Measurements from ENCODE around the gene PDE6C.

The PDE6C gene

DNA sequence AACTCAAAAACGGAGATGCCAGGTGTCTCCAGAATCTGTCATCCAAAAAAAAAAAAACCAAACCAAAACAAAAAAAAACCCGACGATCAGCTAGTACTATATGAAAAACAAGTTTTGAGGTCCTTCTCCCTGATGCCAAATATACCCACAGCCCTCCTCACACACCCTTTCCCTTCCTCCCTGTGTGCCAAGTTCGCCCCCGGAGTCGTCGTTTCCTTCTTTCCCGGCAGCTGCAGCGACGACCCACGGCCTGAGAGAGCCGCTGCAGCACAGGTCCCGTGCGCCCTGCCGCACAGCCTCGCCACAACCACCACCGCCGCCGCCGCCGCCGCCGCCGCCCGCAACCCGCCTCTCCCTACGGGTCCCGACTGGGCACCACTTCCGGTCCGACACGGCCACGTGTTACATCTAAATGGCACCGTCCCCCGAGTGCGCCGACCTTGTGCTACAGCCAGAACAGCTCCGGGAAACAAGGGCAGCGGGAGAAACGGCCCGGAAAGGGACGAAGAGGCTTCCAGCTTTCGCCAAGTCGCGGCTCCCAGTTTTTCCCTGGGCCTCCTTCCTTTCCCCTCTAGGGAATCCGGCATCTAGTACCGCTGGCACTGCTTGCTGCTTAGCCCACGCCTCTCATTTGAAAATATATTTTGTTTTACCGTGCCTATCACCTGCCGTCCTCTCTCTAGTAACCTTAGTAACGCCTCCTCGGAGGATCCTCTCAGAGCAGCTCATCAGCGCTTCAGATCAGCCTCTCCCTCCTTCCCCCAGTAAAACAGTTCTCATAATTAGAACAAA lies 90.1 kb downstream of the PDE6C start, which contains the start of gene FRA10AC1:
FRA10AC1 (minus strand) TSS at position 383 of the 792 bp plus-strand sequence. CDS start 2,486 bp downstream, outside the sequence.
- Histone ChIP-seq H3K4me3 (ENCODE audit: low read depth in 1 of 2, low read length in 1 of 2) (peak within 1 kb of the TSS; percentile 76 to 77), H3K4me1 (ENCODE audit: control insufficient read depth in 1 of 2, insufficient read depth in 1 of 2, low read depth in 1 of 2, low read length in 1 of 2) (peaks cover 17 to 18% of the 10 kb centered on the region in 2 experiments), H3K36me3 (peaks cover 13% of the 10 kb centered on the region), H3K9me3 (no peaks in the 10 kb centered on the region), H3K27me3 (peaks cover 18% of the 10 kb centered on the region), H3K27ac (peak within 1 kb of the TSS; percentile 71)
- TF ChIP-seq, protein P1, sequence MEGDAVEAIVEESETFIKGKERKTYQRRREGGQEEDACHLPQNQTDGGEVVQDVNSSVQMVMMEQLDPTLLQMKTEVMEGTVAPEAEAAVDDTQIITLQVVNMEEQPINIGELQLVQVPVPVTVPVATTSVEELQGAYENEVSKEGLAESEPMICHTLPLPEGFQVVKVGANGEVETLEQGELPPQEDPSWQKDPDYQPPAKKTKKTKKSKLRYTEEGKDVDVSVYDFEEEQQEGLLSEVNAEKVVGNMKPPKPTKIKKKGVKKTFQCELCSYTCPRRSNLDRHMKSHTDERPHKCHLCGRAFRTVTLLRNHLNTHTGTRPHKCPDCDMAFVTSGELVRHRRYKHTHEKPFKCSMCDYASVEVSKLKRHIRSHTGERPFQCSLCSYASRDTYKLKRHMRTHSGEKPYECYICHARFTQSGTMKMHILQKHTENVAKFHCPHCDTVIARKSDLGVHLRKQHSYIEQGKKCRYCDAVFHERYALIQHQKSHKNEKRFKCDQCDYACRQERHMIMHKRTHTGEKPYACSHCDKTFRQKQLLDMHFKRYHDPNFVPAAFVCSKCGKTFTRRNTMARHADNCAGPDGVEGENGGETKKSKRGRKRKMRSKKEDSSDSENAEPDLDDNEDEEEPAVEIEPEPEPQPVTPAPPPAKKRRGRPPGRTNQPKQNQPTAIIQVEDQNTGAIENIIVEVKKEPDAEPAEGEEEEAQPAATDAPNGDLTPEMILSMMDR (IDR thresholded peaks at IDR 0.05): peak; percentile 68

DNA sequence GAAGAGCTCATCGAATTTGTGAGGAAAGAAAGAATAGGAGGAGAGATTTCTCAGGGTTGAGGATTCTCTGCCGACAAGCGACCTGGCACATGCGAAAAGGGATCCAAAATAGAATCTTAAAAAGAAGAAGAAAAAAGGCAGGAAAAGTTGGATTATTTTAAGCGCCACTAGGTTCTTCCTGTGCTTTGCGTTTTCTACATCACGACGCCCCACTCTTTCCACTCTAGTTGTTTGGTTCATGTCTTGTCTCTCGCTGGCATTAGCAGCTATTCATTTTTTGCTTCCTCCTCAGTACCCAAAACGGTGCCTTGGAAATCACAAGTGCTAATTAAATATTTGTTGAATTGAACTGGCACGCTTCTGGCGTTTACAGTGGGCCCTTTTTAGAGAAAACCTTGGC lies 90.7 kb downstream of the PDE6C start:
- Histone ChIP-seq H3K9me3 (no peaks in the 10 kb centered on the region), H3K4me1 (ENCODE audit: control insufficient read depth in 1 of 2, insufficient read depth in 1 of 2, low read depth in 1 of 2, low read length in 1 of 2) (peaks cover 17 to 18% of the 10 kb centered on the region in 2 experiments), H3K4me3 (ENCODE audit: low read depth in 1 of 2, low read length in 1 of 2) (peak overlapping the region; percentile 76 to 77), H3K27ac (peak overlapping the region; percentile 71), H3K36me3 (peaks cover 10% of the 10 kb centered on the region), H3K27me3 (peaks cover 23% of the 10 kb centered on the region)
- TF ChIP-seq, protein P1 (IDR thresholded peaks at IDR 0.05): no peak

DNA sequence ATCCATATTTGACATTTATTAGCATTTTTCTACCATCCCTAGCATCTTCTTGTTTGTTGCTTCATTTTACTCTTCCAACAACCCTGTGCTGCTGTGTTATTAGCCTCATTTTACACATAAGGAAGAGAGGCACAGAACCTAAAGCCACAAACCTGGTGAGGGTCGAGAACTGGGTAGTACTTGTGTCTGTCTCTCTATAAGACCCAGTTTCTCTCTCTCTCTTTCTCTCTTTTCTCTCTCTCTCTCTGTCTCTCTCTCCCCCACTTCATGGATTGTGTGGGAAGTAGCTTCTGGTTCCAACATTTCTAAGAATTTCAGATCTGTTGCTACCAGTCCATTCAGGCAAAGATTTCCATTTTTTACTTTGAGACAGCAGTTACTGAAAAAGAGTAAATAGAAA lies 91.5 kb downstream of the PDE6C start:
- no peaks in the 10 kb centered on the region for H3K9me3 ChIP-seq
- H3K27ac ChIP-seq: no peak overlapping the region
- no peak overlapping the region for H3K4me3 ChIP-seq (ENCODE audit: low read depth in 1 of 2, low read length in 1 of 2)
- H3K36me3 ChIP-seq: peaks cover 7% of the 10 kb centered on the region
- TF ChIP-seq, protein P1 (IDR thresholded peaks at IDR 0.05): no peak
- peaks cover 17 to 18% of the 10 kb centered on the region in 2 experiments for H3K4me1 ChIP-seq (ENCODE audit: control insufficient read depth in 1 of 2, insufficient read depth in 1 of 2, low read depth in 1 of 2, low read length in 1 of 2)
- peaks cover 23% of the 10 kb centered on the region for H3K27me3 ChIP-seq

DNA sequence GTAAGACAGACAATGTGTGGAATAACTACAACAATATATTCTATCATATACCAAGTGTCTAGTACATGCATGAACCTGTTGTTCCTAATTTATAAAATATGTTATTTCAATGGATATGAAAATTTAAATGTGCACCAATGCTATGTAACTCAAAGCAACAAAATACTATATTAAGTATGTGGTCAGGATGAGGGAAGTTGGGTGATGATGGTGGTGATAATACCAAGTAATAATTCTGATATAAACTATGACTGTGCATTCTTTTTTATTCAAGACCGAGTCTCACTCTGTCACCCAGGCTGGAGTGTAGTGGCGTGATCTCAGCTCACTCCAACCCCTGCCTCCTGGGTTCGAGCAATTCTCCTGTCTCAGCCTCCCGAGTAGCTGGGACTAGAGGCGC lies 92.1 kb downstream of the PDE6C start:
- no peak overlapping the region for H3K27ac ChIP-seq
- H3K9me3 ChIP-seq: no peaks in the 10 kb centered on the region
- TF ChIP-seq, protein P1 (IDR thresholded peaks at IDR 0.05): no peak
- H3K4me3 ChIP-seq (ENCODE audit: low read depth in 1 of 2, low read length in 1 of 2): no peak overlapping the region
- H3K27me3 ChIP-seq: peaks cover 23% of the 10 kb centered on the region
- H3K36me3 ChIP-seq: peaks cover 1% of the 10 kb centered on the region
- peaks cover 17 to 18% of the 10 kb centered on the region in 2 experiments for H3K4me1 ChIP-seq (ENCODE audit: control insufficient read depth in 1 of 2, insufficient read depth in 1 of 2, low read depth in 1 of 2, low read length in 1 of 2)

DNA sequence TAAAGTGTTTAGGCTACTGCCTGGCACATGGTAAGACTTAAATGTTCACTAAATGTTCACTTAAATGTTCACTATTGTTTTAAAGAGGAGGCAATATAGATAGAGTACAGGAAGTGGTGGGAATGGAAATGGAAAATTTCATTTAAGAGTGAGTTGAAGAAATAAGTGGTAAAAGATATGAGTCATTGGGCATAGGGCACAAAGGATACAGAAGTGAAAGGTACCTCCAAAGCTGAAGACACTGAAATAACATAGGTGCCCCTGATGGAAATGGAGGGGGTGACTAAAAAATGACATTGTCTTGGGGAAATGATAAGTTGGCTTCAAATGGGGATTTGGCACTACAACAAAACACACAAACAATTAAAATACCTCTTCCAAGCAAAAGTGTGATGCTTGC lies 95.3 kb downstream of the PDE6C start:
- TF ChIP-seq, protein P1 (IDR thresholded peaks at IDR 0.05): no peak
- H3K27ac ChIP-seq: no peak overlapping the region
- H3K4me3 ChIP-seq (ENCODE audit: low read depth in 1 of 2, low read length in 1 of 2): no peak overlapping the region
- no peaks in the 10 kb centered on the region for H3K9me3 ChIP-seq
- H3K27me3 ChIP-seq: peaks cover 23% of the 10 kb centered on the region
- no peaks in the 10 kb centered on the region for H3K36me3 ChIP-seq
- H3K4me1 ChIP-seq (ENCODE audit: control insufficient read depth in 1 of 2, insufficient read depth in 1 of 2, low read depth in 1 of 2, low read length in 1 of 2): peaks cover 8 to 9% of the 10 kb centered on the region in 2 experiments

Measured in neutrophil (primary cell).